HepG2 (cell line): ENCODE measurements around the gene WDCP. TPM values are rescaled to one million over a fixed set of nuclear protein-coding genes. Genes with fewer than 3 reads are reported as not detected.

Experiments
- CBX5 ChIP-seq: sonication (generic); formaldehyde crosslinking; IDR thresholded peaks from 2 replicates; pipeline ENCODE4 v1.4.0; 2020; ENCODE audit warnings: missing genetic modification reagents, borderline replicate concordance
- CHD2 ChIP-seq: IDR thresholded peaks from 2 replicates; pipeline ENCODE4 v1.6.1; 2011; ENCODE audit warnings: low read depth, low read length, improper control_type of control experiment
- KLF15 ChIP-seq: sonication (generic); formaldehyde crosslinking; IDR thresholded peaks from 2 replicates; pipeline ENCODE4 v1.8.1; 2023; ENCODE audit warnings: borderline replicate concordance, mild to moderate bottlenecking, inconsistent platforms, missing genetic modification reagents, mixed read lengths
- MEF2D ChIP-seq: sonication (generic); formaldehyde crosslinking; IDR thresholded peaks from 2 replicates; pipeline ENCODE4 v1.5.1; 2020; ENCODE audit warnings: mild to moderate bottlenecking, missing genetic modification reagents
- REPIN1 ChIP-seq: sonication (generic); formaldehyde crosslinking; IDR thresholded peaks from 2 replicates; pipeline ENCODE4 v1.8.0; 2022; ENCODE audit warnings: missing genetic modification reagents, low read depth, mild to moderate bottlenecking, borderline replicate concordance
- RNF2 ChIP-seq: fragments of 450-650 bp; conservative IDR thresholded peaks from 2 replicates; pipeline ENCODE4 v1.6.1; 2016; ENCODE audit warnings: low read depth
- SMAD9 ChIP-seq: sonication (generic); formaldehyde crosslinking; IDR thresholded peaks from 2 replicates; pipeline ENCODE4 v1.5.1; 2020; ENCODE audit warnings: mild to moderate bottlenecking, missing genetic modification reagents
- TCF7L2 ChIP-seq: IDR thresholded peaks from 2 replicates; pipeline ENCODE4 v1.6.1; 2011; ENCODE audit warnings: mild to moderate bottlenecking, low read depth, low read length, moderate library complexity
- ZBTB38 ChIP-seq: sonication (generic); formaldehyde crosslinking; IDR thresholded peaks from 2 replicates; pipeline ENCODE4 v1.5.1; 2020; ENCODE audit warnings: mild to moderate bottlenecking, missing genetic modification reagents
- ZNF235 ChIP-seq: sonication (generic); formaldehyde crosslinking; IDR thresholded peaks from 2 replicates; pipeline ENCODE4 v1.8.1; 2023; ENCODE audit warnings: mild to moderate bottlenecking, missing genetic modification reagents, borderline replicate concordance
- ZNF556 ChIP-seq: sonication (generic); formaldehyde crosslinking; IDR thresholded peaks from 2 replicates; pipeline ENCODE4 v1.4.0; 2020; ENCODE audit warnings: mild to moderate bottlenecking, missing genetic modification reagents, borderline replicate concordance
- ZNF746 ChIP-seq: sonication (generic); formaldehyde crosslinking; IDR thresholded peaks from 2 replicates; pipeline ENCODE4 v1.8.0; 2022; ENCODE audit warnings: mild to moderate bottlenecking, missing genetic modification reagents
- ZNF766 ChIP-seq: sonication (generic); formaldehyde crosslinking; IDR thresholded peaks from 2 replicates; pipeline ENCODE4 v1.5.0; 2020; ENCODE audit warnings: missing genetic modification reagents, borderline replicate concordance
- ZNF850 ChIP-seq: sonication (generic); formaldehyde crosslinking; conservative IDR thresholded peaks from 2 replicates; pipeline ENCODE4 v1.9.0; 2021; ENCODE audit warnings: mild to moderate bottlenecking, missing genetic modification reagents
- polyA plus RNA-seq, 8 experiments: library from polyadenylated mRNA; depleted of rRNA in 3 of 8; stranded (reverse) in 7 of 8; unstranded in 1 of 8; fragments of >200 nt; fragmentation: Illumina TruSeq in 4 of 8; extraction: Trizol in 4 of 8; gene quantifications; 2 replicates each; pipeline versions ENCODE4 v1.2.1 to v1.2.3, GENCODE V29; 2011 to 2016; ENCODE audit warnings: low read depth in 4 of 8, missing spikeins in 1 of 8, mixed read lengths in 1 of 8; ENCODE audit not compliant: insufficient read depth in 1 of 8
- total RNA-seq, 5 experiments: library from RNA; depleted of rRNA; stranded (reverse); fragments of >200 nt; fragmentation: Illumina TruSeq; extraction: Trizol; gene quantifications; 2 replicates each; pipeline ENCODE4 v1.2.3, GENCODE V29; 2016; ENCODE audit warnings: low read depth in 1 of 5
- TF ChIP-seq, protein P1 (sequence below): sonication (generic); formaldehyde crosslinking; IDR thresholded peaks from 2 replicates; pipeline ENCODE4 v1.5.1; 2020; ENCODE audit warnings: missing genetic modification reagents, mild to moderate bottlenecking, borderline replicate concordance
- TF ChIP-seq, protein P2 (sequence below): sonication (generic); formaldehyde crosslinking; IDR thresholded peaks from 2 replicates; pipeline ENCODE4 v1.4.0; 2020; ENCODE audit warnings: missing genetic modification reagents, low read depth, mild to moderate bottlenecking, borderline replicate concordance
- TF ChIP-seq, protein P3 (sequence below): sonication (generic); formaldehyde crosslinking; IDR thresholded peaks from 2 replicates; pipeline ENCODE4 v1.4.0; 2020; ENCODE audit warnings: low read depth, mild to moderate bottlenecking, missing genetic modification reagents
- TF ChIP-seq, protein P4 (sequence below): sonication (generic); formaldehyde crosslinking; IDR thresholded peaks from 2 replicates; pipeline ENCODE4 v1.5.1; 2020; ENCODE audit warnings: mild to moderate bottlenecking, missing genetic modification reagents, borderline replicate concordance

The WDCP gene
- total and polyA plus RNA-seq, 2 of the 13 experiments (the other 11 are each of a cell fraction or from before 2014, with no cell fraction given), result 17.4 to 22.6 TPM

DNA sequence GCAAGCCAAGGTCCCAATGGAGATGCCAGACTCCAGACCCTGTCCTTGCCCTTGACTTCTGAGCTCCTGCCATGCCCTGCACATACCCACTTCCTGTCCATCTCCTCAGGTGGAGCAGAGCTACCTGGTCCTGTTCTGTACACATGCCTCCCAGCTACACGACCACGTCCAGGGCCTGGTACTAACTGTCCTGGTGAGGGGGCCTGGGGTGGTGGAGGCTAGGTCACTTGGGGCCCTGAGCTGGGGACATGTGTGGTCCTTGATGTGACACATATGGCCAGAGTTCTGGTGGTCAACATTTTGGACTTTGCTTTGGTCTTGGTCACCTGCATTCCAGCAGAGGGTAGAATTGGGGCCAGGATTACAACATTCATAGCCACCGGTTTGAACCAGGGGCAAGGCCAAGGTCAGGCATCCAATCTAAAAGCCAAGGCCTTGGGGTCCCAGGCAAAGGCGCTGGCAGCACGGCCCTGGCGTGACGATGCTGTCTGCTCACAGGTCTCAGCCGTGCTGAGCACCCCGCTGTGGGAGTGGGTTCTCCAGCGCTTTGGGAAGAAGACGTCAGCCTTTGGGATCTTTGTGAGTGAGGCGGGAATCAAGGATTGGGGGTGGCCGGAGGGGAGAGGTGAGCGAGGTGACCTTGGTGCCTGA, 24.7 kb downstream of the WDCP start (continued):
- TF ChIP-seq ZNF556, result peak; percentile 8; the same call in 1 of the 2 replicates
- no peak for TF ChIP-seq ZNF850
- peak; percentile 69; the same call in 1 of the 2 replicates for TF ChIP-seq MEF2D (CRISPR knock-in tag)
- 0 out of 2 replicates have a peak, but pooled peaks have one; percentile 46 for TF ChIP-seq RNF2
- TF ChIP-seq, protein P1, sequence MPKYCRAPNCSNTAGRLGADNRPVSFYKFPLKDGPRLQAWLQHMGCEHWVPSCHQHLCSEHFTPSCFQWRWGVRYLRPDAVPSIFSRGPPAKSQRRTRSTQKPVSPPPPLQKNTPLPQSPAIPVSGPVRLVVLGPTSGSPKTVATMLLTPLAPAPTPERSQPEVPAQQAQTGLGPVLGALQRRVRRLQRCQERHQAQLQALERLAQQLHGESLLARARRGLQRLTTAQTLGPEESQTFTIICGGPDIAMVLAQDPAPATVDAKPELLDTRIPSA (CRISPR knock-in tag), result no peak
- TF ChIP-seq, protein P2, sequence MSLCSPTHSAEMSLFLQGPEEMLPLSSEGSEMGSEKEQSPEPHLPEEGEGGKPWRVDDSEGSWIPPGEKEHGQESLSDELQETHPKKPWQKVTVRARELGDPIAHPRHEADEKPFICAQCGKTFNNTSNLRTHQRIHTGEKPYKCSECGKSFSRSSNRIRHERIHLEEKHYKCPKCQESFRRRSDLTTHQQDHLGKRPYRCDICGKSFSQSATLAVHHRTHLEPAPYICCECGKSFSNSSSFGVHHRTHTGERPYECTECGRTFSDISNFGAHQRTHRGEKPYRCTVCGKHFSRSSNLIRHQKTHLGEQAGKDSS (CRISPR knock-in tag), result no peak
- TF ChIP-seq, protein P3, sequence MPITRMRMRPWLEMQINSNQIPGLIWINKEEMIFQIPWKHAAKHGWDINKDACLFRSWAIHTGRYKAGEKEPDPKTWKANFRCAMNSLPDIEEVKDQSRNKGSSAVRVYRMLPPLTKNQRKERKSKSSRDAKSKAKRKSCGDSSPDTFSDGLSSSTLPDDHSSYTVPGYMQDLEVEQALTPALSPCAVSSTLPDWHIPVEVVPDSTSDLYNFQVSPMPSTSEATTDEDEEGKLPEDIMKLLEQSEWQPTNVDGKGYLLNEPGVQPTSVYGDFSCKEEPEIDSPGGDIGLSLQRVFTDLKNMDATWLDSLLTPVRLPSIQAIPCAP (CRISPR knock-in tag), result no peak
- TF ChIP-seq, protein P4, sequence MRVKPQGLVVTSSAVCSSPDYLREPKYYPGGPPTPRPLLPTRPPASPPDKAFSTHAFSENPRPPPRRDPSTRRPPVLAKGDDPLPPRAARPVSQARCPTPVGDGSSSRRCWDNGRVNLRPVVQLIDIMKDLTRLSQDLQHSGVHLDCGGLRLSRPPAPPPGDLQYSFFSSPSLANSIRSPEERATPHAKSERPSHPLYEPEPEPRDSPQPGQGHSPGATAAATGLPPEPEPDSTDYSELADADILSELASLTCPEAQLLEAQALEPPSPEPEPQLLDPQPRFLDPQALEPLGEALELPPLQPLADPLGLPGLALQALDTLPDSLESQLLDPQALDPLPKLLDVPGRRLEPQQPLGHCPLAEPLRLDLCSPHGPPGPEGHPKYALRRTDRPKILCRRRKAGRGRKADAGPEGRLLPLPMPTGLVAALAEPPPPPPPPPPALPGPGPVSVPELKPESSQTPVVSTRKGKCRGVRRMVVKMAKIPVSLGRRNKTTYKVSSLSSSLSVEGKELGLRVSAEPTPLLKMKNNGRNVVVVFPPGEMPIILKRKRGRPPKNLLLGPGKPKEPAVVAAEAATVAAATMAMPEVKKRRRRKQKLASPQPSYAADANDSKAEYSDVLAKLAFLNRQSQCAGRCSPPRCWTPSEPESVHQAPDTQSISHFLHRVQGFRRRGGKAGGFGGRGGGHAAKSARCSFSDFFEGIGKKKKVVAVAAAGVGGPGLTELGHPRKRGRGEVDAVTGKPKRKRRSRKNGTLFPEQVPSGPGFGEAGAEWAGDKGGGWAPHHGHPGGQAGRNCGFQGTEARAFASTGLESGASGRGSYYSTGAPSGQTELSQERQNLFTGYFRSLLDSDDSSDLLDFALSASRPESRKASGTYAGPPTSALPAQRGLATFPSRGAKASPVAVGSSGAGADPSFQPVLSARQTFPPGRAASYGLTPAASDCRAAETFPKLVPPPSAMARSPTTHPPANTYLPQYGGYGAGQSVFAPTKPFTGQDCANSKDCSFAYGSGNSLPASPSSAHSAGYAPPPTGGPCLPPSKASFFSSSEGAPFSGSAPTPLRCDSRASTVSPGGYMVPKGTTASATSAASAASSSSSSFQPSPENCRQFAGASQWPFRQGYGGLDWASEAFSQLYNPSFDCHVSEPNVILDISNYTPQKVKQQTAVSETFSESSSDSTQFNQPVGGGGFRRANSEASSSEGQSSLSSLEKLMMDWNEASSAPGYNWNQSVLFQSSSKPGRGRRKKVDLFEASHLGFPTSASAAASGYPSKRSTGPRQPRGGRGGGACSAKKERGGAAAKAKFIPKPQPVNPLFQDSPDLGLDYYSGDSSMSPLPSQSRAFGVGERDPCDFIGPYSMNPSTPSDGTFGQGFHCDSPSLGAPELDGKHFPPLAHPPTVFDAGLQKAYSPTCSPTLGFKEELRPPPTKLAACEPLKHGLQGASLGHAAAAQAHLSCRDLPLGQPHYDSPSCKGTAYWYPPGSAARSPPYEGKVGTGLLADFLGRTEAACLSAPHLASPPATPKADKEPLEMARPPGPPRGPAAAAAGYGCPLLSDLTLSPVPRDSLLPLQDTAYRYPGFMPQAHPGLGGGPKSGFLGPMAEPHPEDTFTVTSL (CRISPR knock-in tag), result 0 out of 2 replicates have a peak, but pooled peaks have one; percentile 42
- no peak for TF ChIP-seq CHD2
- no peak for TF ChIP-seq TCF7L2
- TF ChIP-seq SMAD9, result no peak
- TF ChIP-seq KLF15, result no peak
- 0 out of 2 replicates have a peak, but pooled peaks have one; percentile 27 for TF ChIP-seq ZNF746 (CRISPR knock-in tag)
- TF ChIP-seq REPIN1, result peak; percentile 87
- peak; percentile 32; the same call in 1 of the 2 replicates for TF ChIP-seq CBX5
- TF ChIP-seq ZNF235 (CRISPR knock-in tag), result no peak
- peak; percentile 47; the same call in 1 of the 2 replicates for TF ChIP-seq ZBTB38
- no peak for TF ChIP-seq ZNF766 (CRISPR knock-in tag)
